Measurements from ENCODE around the gene PLOD3.

Gene PLOD3

DNA sequence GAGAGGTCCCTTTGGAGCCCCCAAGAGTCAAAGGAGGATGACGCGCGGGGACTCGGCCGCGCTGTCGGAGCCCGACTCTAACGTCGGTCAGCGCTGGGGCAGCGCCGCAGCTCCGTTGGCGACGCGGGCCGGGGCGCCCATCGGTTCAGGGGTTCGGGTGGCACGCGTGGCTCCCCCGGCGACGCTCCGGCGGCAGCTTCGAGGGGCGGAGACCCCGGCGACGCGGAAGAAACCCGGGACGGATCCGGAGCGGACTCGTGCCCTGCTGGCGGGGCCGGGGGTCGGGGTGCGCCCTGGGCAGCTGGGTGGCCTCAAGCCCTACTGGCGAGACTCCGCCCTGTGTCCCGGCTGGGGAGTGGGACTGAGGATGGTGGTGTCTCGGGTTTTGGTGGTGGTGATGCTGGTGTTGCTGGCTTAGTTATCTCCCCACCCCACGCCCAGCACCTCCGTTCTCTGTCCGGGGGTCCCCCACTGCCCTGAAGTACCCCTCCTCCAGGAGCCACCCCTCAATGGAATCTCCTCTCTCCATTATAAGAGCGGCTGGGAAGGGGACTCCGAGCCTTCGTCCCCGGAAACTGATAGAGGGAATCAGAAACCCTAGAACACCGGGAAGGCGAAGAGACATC lies 37.1 kb downstream of the PLOD3 start, which contains the start of gene NAT16:
NAT16 (minus strand) TSS at position 164 of the 626 bp plus-strand sequence. CDS start 5,486 bp downstream, outside the sequence.
- no peak for TF ChIP-seq EZH2phosphoT487 (IDR thresholded peaks at IDR 0.05; ENCODE audit: borderline replicate concordance, low read length)
- TF ChIP-seq, protein P1, sequence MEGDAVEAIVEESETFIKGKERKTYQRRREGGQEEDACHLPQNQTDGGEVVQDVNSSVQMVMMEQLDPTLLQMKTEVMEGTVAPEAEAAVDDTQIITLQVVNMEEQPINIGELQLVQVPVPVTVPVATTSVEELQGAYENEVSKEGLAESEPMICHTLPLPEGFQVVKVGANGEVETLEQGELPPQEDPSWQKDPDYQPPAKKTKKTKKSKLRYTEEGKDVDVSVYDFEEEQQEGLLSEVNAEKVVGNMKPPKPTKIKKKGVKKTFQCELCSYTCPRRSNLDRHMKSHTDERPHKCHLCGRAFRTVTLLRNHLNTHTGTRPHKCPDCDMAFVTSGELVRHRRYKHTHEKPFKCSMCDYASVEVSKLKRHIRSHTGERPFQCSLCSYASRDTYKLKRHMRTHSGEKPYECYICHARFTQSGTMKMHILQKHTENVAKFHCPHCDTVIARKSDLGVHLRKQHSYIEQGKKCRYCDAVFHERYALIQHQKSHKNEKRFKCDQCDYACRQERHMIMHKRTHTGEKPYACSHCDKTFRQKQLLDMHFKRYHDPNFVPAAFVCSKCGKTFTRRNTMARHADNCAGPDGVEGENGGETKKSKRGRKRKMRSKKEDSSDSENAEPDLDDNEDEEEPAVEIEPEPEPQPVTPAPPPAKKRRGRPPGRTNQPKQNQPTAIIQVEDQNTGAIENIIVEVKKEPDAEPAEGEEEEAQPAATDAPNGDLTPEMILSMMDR (IDR thresholded peaks at IDR 0.05; ENCODE audit: low read depth, low read length, poor library complexity, severe bottlenecking): no peak
- H3K4me1 ChIP-seq (ENCODE audit: control insufficient read depth, low read length): peaks cover 9% of the 10 kb centered on the region
- H3K36me3 ChIP-seq (ENCODE audit: control insufficient read depth, low read length): no peaks in the 10 kb centered on the region
- H3F3A ChIP-seq (ENCODE audit: control insufficient read depth, insufficient read depth): no peaks in the 10 kb centered on the region
- no peaks in the 10 kb centered on the region for H3K9me2 ChIP-seq (replicated peaks; ENCODE audit: control insufficient read depth, low read length)
- H3K9me3 ChIP-seq (ENCODE audit: control insufficient read depth, insufficient read depth, low read length): no peaks in the 10 kb centered on the region
- no peaks in the 10 kb centered on the region for H3K79me2 ChIP-seq (ENCODE audit: control insufficient read depth, low read length)
- H3K27me3 ChIP-seq (ENCODE audit: control insufficient read depth, low read length): peaks cover 32% of the 10 kb centered on the region
- no peaks in the 10 kb centered on the region for H4K20me1 ChIP-seq (ENCODE audit: control insufficient read depth, insufficient read depth, low read depth, low read length)
- H3K4me3 ChIP-seq (ENCODE audit: low read length): no peak within 1 kb of the TSS
- no peak within 1 kb of the TSS for H3K27ac ChIP-seq (ENCODE audit: low read depth, low read length)
- H3K4me2 ChIP-seq (ENCODE audit: low read length): no peak within 1 kb of the TSS

DNA sequence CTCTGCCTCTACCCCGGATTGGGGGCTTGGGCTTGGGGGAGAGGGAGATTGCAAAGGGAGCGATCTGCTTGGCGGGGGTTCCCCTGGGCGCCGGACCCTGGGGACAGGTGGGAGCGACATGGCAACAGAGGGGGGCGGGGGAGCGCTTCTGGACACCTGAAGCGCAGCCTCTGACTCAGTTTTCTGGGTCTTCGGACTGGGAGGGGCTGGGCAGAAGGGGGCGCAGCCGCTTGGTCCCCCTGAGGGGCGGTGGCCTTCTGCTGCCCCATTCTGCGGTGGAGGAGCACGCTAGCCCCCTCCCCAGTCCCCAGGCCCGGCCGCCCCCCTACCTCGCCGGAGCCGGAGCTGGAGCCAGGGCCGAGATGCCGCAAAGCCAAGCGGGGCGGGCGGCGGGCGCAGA lies 37.7 kb downstream of the PLOD3 start:
- Histone ChIP-seq H3K4me3 (ENCODE audit: low read length) (no peak overlapping the region), H3K27ac (ENCODE audit: low read depth, low read length) (no peak overlapping the region), H3K36me3 (ENCODE audit: control insufficient read depth, low read length) (no peaks in the 10 kb centered on the region), H3K9me3 (ENCODE audit: control insufficient read depth, insufficient read depth, low read length) (no peaks in the 10 kb centered on the region), H3F3A (ENCODE audit: control insufficient read depth, insufficient read depth) (no peaks in the 10 kb centered on the region), H3K9me2 (replicated peaks; ENCODE audit: control insufficient read depth, low read length) (no peaks in the 10 kb centered on the region), H3K79me2 (ENCODE audit: control insufficient read depth, low read length) (no peaks in the 10 kb centered on the region), H3K27me3 (ENCODE audit: control insufficient read depth, low read length) (peaks cover 31% of the 10 kb centered on the region), H3K4me2 (ENCODE audit: low read length) (no peak overlapping the region), H3K4me1 (ENCODE audit: control insufficient read depth, low read length) (peaks cover 9% of the 10 kb centered on the region), H4K20me1 (ENCODE audit: control insufficient read depth, insufficient read depth, low read depth, low read length) (no peaks in the 10 kb centered on the region)
- TF ChIP-seq, protein P1 (IDR thresholded peaks at IDR 0.05; ENCODE audit: low read depth, low read length, poor library complexity, severe bottlenecking): no peak
- no peak for TF ChIP-seq EZH2phosphoT487 (IDR thresholded peaks at IDR 0.05; ENCODE audit: borderline replicate concordance, low read length)

DNA sequence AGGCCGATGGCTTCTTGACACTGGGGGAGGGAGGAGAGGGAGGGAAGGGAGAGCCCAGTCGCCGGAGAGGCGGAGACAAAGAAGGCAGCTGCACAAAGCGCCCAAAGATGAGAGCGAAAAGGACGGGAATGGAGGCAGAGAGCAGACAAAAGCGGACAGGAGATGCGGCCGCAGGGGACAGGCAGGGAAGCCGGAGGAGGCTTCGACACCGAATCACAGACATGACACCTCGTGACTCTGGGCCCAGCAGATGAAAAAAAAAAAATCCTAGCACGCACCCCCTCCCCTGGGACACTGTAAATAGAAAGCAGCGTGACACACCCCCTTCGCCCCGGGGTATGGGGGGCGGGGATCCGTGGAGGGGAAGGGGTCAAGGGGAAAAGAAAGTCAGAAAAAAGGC lies 38.3 kb downstream of the PLOD3 start:
- H3K9me3 ChIP-seq (ENCODE audit: control insufficient read depth, insufficient read depth, low read length): no peaks in the 10 kb centered on the region
- H4K20me1 ChIP-seq (ENCODE audit: control insufficient read depth, insufficient read depth, low read depth, low read length): no peaks in the 10 kb centered on the region
- no peaks in the 10 kb centered on the region for H3K79me2 ChIP-seq (ENCODE audit: control insufficient read depth, low read length)
- no peak overlapping the region for H3K4me3 ChIP-seq (ENCODE audit: low read length)
- no peaks in the 10 kb centered on the region for H3K9me2 ChIP-seq (replicated peaks; ENCODE audit: control insufficient read depth, low read length)
- H3K4me1 ChIP-seq (ENCODE audit: control insufficient read depth, low read length): peaks cover 13% of the 10 kb centered on the region
- H3F3A ChIP-seq (ENCODE audit: control insufficient read depth, insufficient read depth): no peaks in the 10 kb centered on the region
- H3K27me3 ChIP-seq (ENCODE audit: control insufficient read depth, low read length): peaks cover 33% of the 10 kb centered on the region
- no peak overlapping the region for H3K27ac ChIP-seq (ENCODE audit: low read depth, low read length)
- H3K36me3 ChIP-seq (ENCODE audit: control insufficient read depth, low read length): no peaks in the 10 kb centered on the region
- H3K4me2 ChIP-seq (ENCODE audit: low read length): no peak overlapping the region
- TF ChIP-seq, protein P1 (IDR thresholded peaks at IDR 0.05; ENCODE audit: low read depth, low read length, poor library complexity, severe bottlenecking): no peak
- no peak for TF ChIP-seq EZH2phosphoT487 (IDR thresholded peaks at IDR 0.05; ENCODE audit: borderline replicate concordance, low read length)

Data from DOHH2 (cell line).